HEK293 (cell line): Measurements from ENCODE around the gene SFXN4.

ENCODE experiments used
- CTCF ChIA-PET: fragments of 350-600 bp; formaldehyde crosslinking; extraction: SDS; loops from one replicate; lab custom pipeline; 2021; ENCODE audit warnings: antibody characterized with exemption; lab: Yijun Ruan, JAX
- POLR2A ChIA-PET: fragments of 300-600 bp; formaldehyde crosslinking; extraction: SDS; loops from one replicate; lab custom pipeline; 2020; ENCODE audit warnings: antibody characterized with exemption, inconsistent platforms; lab: Yijun Ruan, JAX
- H3K27ac ChIP-seq: fragments of 200-500 bp; sonication (Bioruptor generic); 2 replicates; pipeline ENCODE4 v1.5.1; 2014; ENCODE audit warnings: low read depth, low read length, control low read depth, inconsistent platforms; ENCODE audit errors: extremely low read depth
- H3K36me3 ChIP-seq, 2 experiments: fragments of 200-500 bp in 1 of 2; sonication (Bioruptor generic) in 1 of 2; 1 replicate in 1 of 2; 2 replicates in 1 of 2; pipeline ENCODE4 v1.5.1; 2014 to 2017; ENCODE audit warnings: inconsistent platforms in 2 of 2, low read length in 2 of 2; ENCODE audit not compliant: control insufficient read depth in 2 of 2, insufficient read depth in 1 of 2
- H3K4me1 ChIP-seq: fragments of 200-500 bp; sonication (Bioruptor generic); 2 replicates; pipeline ENCODE4 v1.5.1; 2014; ENCODE audit warnings: mild to moderate bottlenecking, low read length, inconsistent platforms; ENCODE audit not compliant: control insufficient read depth, insufficient read depth
- H3K4me3 ChIP-seq: 2 replicates; pipeline ENCODE4 v1.5.1; 2011; ENCODE audit warnings: low read depth, mild to moderate bottlenecking, control low read depth, low read length, moderate library complexity
- H3K9me3 ChIP-seq: fragments of 200-500 bp; sonication (Bioruptor generic); 2 replicates; pipeline ENCODE4 v1.5.1; 2014; ENCODE audit warnings: low read depth, low read length, inconsistent platforms; ENCODE audit not compliant: control insufficient read depth, insufficient read depth
- GLI2 ChIP-seq: fragments of 450-650 bp; formaldehyde crosslinking; IDR thresholded peaks from 2 replicates; pipeline ENCODE4; 2017; ENCODE audit warnings: missing biosample characterization, missing genetic modification characterization, low read depth, borderline replicate concordance
- KLF10 ChIP-seq: fragments of 450-650 bp; IDR thresholded peaks from 2 replicates; pipeline ENCODE4 v1.5.1; 2018; ENCODE audit warnings: missing biosample characterization, mild to moderate bottlenecking, missing genetic modification characterization
- KLF16 ChIP-seq: fragments of 450-650 bp; formaldehyde crosslinking; IDR thresholded peaks from 2 replicates; pipeline ENCODE4 v1.5.1; 2017; ENCODE audit warnings: missing biosample characterization, missing genetic modification characterization
- MYNN ChIP-seq: fragments of 450-650 bp; formaldehyde crosslinking; IDR thresholded peaks from 2 replicates; pipeline ENCODE4 v1.5.1; 2016; ENCODE audit warnings: missing biosample characterization, missing genetic modification characterization, borderline replicate concordance
- RBAK ChIP-seq: fragments of 450-650 bp; formaldehyde crosslinking; IDR thresholded peaks from 2 replicates; pipeline ENCODE4 v1.5.1; 2016; ENCODE audit warnings: missing biosample characterization, missing genetic modification characterization
- ZBTB1 ChIP-seq: fragments of 450-650 bp; formaldehyde crosslinking; IDR thresholded peaks from 2 replicates; pipeline ENCODE4 v1.5.1; 2016; ENCODE audit warnings: missing biosample characterization, missing genetic modification characterization
- ZNF211 ChIP-seq: fragments of 450-650 bp; formaldehyde crosslinking; IDR thresholded peaks from 2 replicates; pipeline ENCODE4 v1.5.1; 2016; ENCODE audit warnings: low read depth, missing biosample characterization, missing genetic modification characterization
- ZNF223 ChIP-seq: fragments of 450-650 bp; formaldehyde crosslinking; IDR thresholded peaks from 2 replicates; pipeline ENCODE4 v1.5.1; 2016; ENCODE audit warnings: missing biosample characterization, missing genetic modification characterization
- ZNF24 ChIP-seq: fragments of 450-650 bp; formaldehyde crosslinking; IDR thresholded peaks from 2 replicates; pipeline ENCODE4 v1.5.1; 2016; ENCODE audit warnings: missing biosample characterization, missing genetic modification characterization
- ZNF26 ChIP-seq: fragments of 450-650 bp; formaldehyde crosslinking; IDR thresholded peaks from 2 replicates; pipeline ENCODE4 v1.5.1; 2016; ENCODE audit warnings: missing biosample characterization, missing genetic modification characterization
- ZNF544 ChIP-seq: fragments of 450-650 bp; formaldehyde crosslinking; IDR thresholded peaks from 2 replicates; pipeline ENCODE4 v1.5.0; 2017; ENCODE audit warnings: missing biosample characterization, missing genetic modification characterization
- ZNF560 ChIP-seq: fragments of 450-650 bp; formaldehyde crosslinking; IDR thresholded peaks from 2 replicates; pipeline ENCODE4 v1.5.1; 2017; ENCODE audit warnings: missing biosample characterization, missing genetic modification characterization, borderline replicate concordance
- ZNF624 ChIP-seq: fragments of 450-650 bp; formaldehyde crosslinking; IDR thresholded peaks from 2 replicates; pipeline ENCODE4 v1.5.1; 2017; ENCODE audit warnings: missing biosample characterization, missing genetic modification characterization
- ZNF664 ChIP-seq: fragments of 450-650 bp; formaldehyde crosslinking; IDR thresholded peaks from 2 replicates; pipeline ENCODE4 v1.5.1; 2016; ENCODE audit warnings: missing biosample characterization, missing genetic modification characterization
- ZNF692 ChIP-seq: fragments of 450-650 bp; formaldehyde crosslinking; IDR thresholded peaks from 2 replicates; pipeline ENCODE4 v1.5.1; 2016; ENCODE audit warnings: missing biosample characterization, missing genetic modification characterization
- ZNF747 ChIP-seq: fragments of 450-650 bp; formaldehyde crosslinking; IDR thresholded peaks from 2 replicates; pipeline ENCODE4 v1.5.1; 2016; ENCODE audit warnings: missing biosample characterization, missing genetic modification characterization
- ZNF843 ChIP-seq: fragments of 450-650 bp; formaldehyde crosslinking; IDR thresholded peaks from 2 replicates; pipeline ENCODE4 v1.5.1; 2016; ENCODE audit warnings: missing biosample characterization, missing genetic modification characterization
- ZSCAN16 ChIP-seq: fragments of 450-650 bp; formaldehyde crosslinking; IDR thresholded peaks from 2 replicates; pipeline ENCODE4 v1.5.1; 2016; ENCODE audit warnings: missing biosample characterization, missing genetic modification characterization
- ZSCAN23 ChIP-seq: fragments of 450-650 bp; formaldehyde crosslinking; IDR thresholded peaks from 2 replicates; pipeline ENCODE4 v1.5.1; 2016; ENCODE audit warnings: missing biosample characterization, missing genetic modification characterization
- ZXDB ChIP-seq: fragments of 450-650 bp; formaldehyde crosslinking; IDR thresholded peaks from 2 replicates; pipeline ENCODE4 v1.5.1; 2016; ENCODE audit warnings: missing biosample characterization, missing genetic modification characterization

The SFXN4 gene

GRCh38 chr10:119116326-119116951 lies 49.1 kb downstream of the SFXN4 start:
- CTCF ChIA-PET, result no interaction called here
- H3K36me3 ChIP-seq, result peaks cover 69 to 70% of the 10 kb centered on the region in 2 experiments
- H3K4me1 ChIP-seq, result no peaks in the 10 kb centered on the region
- H3K4me3 ChIP-seq, result no peak overlapping the region
- TF ChIP-seq ZNF211 (tag by site-specific recombination), result no peak
- no peak for TF ChIP-seq ZBTB1 (tag by site-specific recombination)
- TF ChIP-seq ZNF747, result no peak
- TF ChIP-seq GLI2 (tag by site-specific recombination), result no peak
- no peak for TF ChIP-seq ZNF843
- TF ChIP-seq ZNF560, result no peak
- TF ChIP-seq ZSCAN23 (tag by site-specific recombination), result no peak
- POLR2A ChIA-PET, result interaction anchor here (0.6 kb wide), 1 partner anchor 60 kb away, joined by 3 read pairs; no protein-coding TSS in a partner anchor
- H3K27ac ChIP-seq, result no peak overlapping the region
- H3K9me3 ChIP-seq, result no peaks in the 10 kb centered on the region

DNA sequence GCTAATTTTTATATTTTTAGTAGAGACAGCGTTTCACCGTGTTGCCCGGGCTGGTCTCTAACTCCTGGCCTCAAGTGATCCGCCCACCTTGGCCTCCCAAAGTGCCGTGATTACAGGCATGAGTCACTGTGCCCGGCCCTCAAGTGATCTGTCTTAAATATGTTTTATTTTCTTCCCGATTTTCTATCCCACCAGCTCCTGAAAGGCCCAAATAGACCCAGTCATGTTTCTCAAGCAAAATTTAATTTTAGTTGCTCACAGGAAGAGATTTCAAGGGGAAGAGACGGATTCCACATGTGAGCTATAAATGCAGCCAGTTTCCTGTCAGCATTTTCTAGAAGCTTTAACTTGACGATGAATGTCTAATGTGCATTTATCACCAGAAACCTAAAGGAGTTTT lies 49.6 kb downstream of the SFXN4 start:
- Histone ChIP-seq H3K4me1 (no peaks in the 10 kb centered on the region), H3K9me3 (no peaks in the 10 kb centered on the region), H3K4me3 (no peak overlapping the region), H3K36me3 (peaks cover 70% of the 10 kb centered on the region in 2 experiments), H3K27ac (no peak overlapping the region)
- ChIA-PET POLR2A (interaction anchor here (0.6 kb wide), 1 partner anchor 61 kb away, joined by 3 read pairs; no protein-coding TSS in a partner anchor), CTCF (no interaction called here)
- TF ChIP-seq ZNF223 (no peak), KLF16 (tag by site-specific recombination) (no peak), MYNN (no peak), ZNF664 (no peak), ZNF24 (tag by site-specific recombination) (no peak), ZNF26 (tag by site-specific recombination) (no peak), ZXDB (tag by site-specific recombination) (no peak), ZNF544 (no peak)

GRCh38 chr10:119113751-119114732 lies 51.5 kb downstream of the SFXN4 start:
- TF ChIP-seq ZNF624 (no peak), GLI2 (tag by site-specific recombination) (no peak), KLF10 (tag by site-specific recombination) (no peak), ZNF692 (tag by site-specific recombination) (no peak), ZNF544 (no peak), ZSCAN16 (no peak), RBAK (tag by site-specific recombination) (no peak)
- Histone ChIP-seq H3K36me3 (peaks cover 73 to 78% of the 10 kb centered on the region in 2 experiments), H3K4me3 (no peak overlapping the region), H3K27ac (no peak overlapping the region), H3K9me3 (no peaks in the 10 kb centered on the region), H3K4me1 (no peaks in the 10 kb centered on the region)
- ChIA-PET CTCF (no interaction called here), POLR2A (interaction anchor here (0.6 kb wide), 1 partner anchor 93 kb away, joined by 3 read pairs; no protein-coding TSS in a partner anchor)
